BJ (cell line): ENCODE results near the gene P2RX7. TPM values are rescaled to one million over a fixed set of nuclear protein-coding genes. Genes with fewer than 3 reads are reported as not detected.

Experiments used
- CTCF ChIA-PET: fragments of 350-600 bp; formaldehyde crosslinking; extraction: SDS; loops from one replicate; lab custom pipeline; 2021; ENCODE audit warnings: antibody characterized with exemption, inconsistent platforms; lab: Yijun Ruan, JAX
- POLR2A ChIA-PET: fragments of 300-600 bp; sonication (Branson Sonifier 250); formaldehyde crosslinking; extraction: SDS; loops from one replicate; lab custom pipeline; 2021; ENCODE audit warnings: antibody characterized with exemption; lab: Charles Lee
- DNase-seq: peaks from one replicate; pipeline ENCODE4 v3.0.0-alpha.2; 2011; ENCODE audit warnings: low read depth
- H3K27me3 ChIP-seq: 2 replicates; pipeline ENCODE4 v1.6.0; 2011; ENCODE audit warnings: low read length; ENCODE audit not compliant: control insufficient read depth, insufficient read depth
- H3K36me3 ChIP-seq: 2 replicates; pipeline ENCODE4 v1.5.1; 2011; ENCODE audit warnings: low read length; ENCODE audit not compliant: control insufficient read depth, insufficient read depth
- H3K4me3 ChIP-seq: 2 replicates; pipeline ENCODE4 v1.5.1; 2011; ENCODE audit warnings: low read depth, mild to moderate bottlenecking, control low read depth, low read length
- polyA plus RNA-seq: library from polyadenylated mRNA; depleted of rRNA; stranded (reverse); fragments of >200 nt; gene quantifications from 2 replicates; pipeline ENCODE4 v1.2.3, GENCODE V29; 2011
- TF ChIP-seq, protein P1 (sequence below): IDR thresholded peaks from 2 replicates; pipeline ENCODE4 v1.5.1; 2011; ENCODE audit warnings: low read depth, mild to moderate bottlenecking, control low read depth, inconsistent platforms, low read length, moderate library complexity; ENCODE audit not compliant: insufficient read depth

Gene P2RX7
- polyA plus RNA-seq, 1 experiment = 0.20 TPM

DNA sequence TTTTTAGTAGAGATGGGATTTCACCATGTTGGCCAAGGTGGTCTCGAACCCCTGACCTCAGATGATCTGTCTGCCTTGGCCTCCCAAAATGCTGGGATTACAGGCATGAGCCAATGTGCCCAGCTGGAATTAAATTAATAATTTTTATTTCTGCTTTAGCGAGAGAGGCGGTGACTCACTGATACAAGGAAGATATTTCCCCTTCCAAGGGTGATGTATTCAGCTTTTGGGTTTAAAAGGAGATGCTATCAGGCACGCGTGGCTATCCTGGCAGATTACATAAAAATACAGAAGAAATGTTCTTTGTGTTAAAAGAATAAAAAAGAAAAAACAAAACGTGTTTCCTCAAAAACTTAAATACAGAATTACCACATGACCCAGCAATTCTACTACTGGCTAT is 12.4 kb upstream of the P2RX7 start:
- POLR2A ChIA-PET = no interaction called here
- CTCF ChIA-PET = interaction anchor here (0.6 kb wide), 1 partner anchor 114 kb away, joined by 3 read pairs; no protein-coding TSS in a partner anchor

DNA sequence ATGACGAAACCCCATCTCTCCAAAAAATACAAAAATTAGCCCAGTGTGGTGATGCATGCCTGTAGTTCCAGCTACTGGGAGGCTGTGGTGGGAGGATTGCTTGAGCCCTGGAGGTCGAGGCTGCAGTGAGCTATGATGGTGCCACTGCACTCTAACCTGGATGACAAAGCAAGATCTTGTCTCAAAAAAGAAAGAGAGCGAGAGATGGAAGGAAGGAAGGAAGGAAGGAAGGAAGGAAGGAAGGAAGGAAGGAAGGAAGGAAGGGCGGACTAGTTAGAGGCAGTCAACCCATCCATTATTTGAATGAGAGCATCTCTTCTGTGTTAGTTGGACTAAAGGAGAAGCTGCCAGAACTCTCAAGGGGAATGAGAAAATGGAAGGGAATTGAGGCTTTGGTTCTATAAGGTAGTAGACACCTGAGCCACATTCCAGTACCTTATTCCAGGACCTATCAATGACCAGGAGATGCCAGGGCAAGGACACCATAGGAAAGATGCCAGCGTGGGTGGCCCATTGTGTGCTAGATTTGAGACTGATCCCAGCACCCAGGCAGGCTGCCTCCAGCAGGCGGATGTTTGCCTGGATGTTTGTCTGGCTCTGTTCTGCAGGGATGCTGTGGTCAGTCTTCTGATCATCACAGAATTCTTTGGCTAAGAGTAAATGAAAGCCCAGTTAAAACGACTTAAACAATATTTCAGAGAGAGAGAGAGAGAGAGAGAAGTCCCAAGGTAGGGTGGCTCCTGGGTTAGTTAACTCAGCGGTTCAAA is 11.5 kb upstream of the P2RX7 start:
- TF ChIP-seq, protein P1, sequence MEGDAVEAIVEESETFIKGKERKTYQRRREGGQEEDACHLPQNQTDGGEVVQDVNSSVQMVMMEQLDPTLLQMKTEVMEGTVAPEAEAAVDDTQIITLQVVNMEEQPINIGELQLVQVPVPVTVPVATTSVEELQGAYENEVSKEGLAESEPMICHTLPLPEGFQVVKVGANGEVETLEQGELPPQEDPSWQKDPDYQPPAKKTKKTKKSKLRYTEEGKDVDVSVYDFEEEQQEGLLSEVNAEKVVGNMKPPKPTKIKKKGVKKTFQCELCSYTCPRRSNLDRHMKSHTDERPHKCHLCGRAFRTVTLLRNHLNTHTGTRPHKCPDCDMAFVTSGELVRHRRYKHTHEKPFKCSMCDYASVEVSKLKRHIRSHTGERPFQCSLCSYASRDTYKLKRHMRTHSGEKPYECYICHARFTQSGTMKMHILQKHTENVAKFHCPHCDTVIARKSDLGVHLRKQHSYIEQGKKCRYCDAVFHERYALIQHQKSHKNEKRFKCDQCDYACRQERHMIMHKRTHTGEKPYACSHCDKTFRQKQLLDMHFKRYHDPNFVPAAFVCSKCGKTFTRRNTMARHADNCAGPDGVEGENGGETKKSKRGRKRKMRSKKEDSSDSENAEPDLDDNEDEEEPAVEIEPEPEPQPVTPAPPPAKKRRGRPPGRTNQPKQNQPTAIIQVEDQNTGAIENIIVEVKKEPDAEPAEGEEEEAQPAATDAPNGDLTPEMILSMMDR = no peak
- Histone ChIP-seq H3K4me3 (no peak overlapping the region), H3K27me3 (peaks cover 6% of the 10 kb centered on the region), H3K36me3 (no peaks in the 10 kb centered on the region)
- POLR2A ChIA-PET = no interaction called here
- CTCF ChIA-PET = interaction anchor here (1.2 kb wide), 1 partner anchor 20 kb away, joined by 3 read pairs; no protein-coding TSS in a partner anchor
- DNase-seq = no peak

More for the DNA sequence above, 12.4 kb upstream of the P2RX7 start:
- no peak overlapping the region for H3K4me3 ChIP-seq
- DNase-seq = no peak
- TF ChIP-seq, protein P1 = no peak
- H3K36me3 ChIP-seq = no peaks in the 10 kb centered on the region
- peaks cover 6% of the 10 kb centered on the region for H3K27me3 ChIP-seq

- TF ChIP-seq, protein P1 = no peak
- POLR2A ChIA-PET = no interaction called here
- Histone ChIP-seq H3K36me3 (no peaks in the 10 kb centered on the region), H3K4me3 (no peak overlapping the region), H3K27me3 (peaks cover 8% of the 10 kb centered on the region)
- no peak for DNase-seq
- CTCF ChIA-PET = interaction anchor here (1.2 kb wide), 1 partner anchor 19 kb away, joined by 3 read pairs; no protein-coding TSS in a partner anchor
These were observed 10.9 kb upstream of the P2RX7 start for GRCh38 chr12:121121805-121122204.

DNA sequence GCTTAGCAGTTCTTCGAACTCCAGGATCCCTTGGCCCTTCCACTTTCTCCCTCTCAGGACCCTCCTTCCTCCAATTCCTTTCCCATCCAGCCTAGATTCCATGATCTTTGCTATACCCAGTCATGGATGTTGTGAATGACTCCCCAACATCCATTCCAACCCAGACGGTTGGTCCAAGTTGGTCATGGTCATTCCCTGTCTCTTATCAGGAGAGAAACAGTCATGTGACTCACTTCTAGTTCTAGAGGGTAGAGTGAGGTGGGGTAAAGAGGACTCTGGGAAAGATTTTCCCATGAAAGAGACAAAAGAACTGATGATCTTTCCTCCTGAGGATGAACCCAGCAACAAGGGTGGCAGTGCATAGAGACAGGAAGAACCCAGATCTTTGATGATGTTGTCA is 9.2 kb upstream of the P2RX7 start:
- no peak for DNase-seq
- ChIA-PET POLR2A (no interaction called here), CTCF (interaction anchor here (2.1 kb wide), 1 partner anchor 14 kb away, joined by 4 read pairs; no protein-coding TSS in a partner anchor)
- no peak overlapping the region for H3K4me3 ChIP-seq
- no peaks in the 10 kb centered on the region for H3K36me3 ChIP-seq
- H3K27me3 ChIP-seq = peaks cover 6% of the 10 kb centered on the region
- TF ChIP-seq, protein P1 = no peak

DNA sequence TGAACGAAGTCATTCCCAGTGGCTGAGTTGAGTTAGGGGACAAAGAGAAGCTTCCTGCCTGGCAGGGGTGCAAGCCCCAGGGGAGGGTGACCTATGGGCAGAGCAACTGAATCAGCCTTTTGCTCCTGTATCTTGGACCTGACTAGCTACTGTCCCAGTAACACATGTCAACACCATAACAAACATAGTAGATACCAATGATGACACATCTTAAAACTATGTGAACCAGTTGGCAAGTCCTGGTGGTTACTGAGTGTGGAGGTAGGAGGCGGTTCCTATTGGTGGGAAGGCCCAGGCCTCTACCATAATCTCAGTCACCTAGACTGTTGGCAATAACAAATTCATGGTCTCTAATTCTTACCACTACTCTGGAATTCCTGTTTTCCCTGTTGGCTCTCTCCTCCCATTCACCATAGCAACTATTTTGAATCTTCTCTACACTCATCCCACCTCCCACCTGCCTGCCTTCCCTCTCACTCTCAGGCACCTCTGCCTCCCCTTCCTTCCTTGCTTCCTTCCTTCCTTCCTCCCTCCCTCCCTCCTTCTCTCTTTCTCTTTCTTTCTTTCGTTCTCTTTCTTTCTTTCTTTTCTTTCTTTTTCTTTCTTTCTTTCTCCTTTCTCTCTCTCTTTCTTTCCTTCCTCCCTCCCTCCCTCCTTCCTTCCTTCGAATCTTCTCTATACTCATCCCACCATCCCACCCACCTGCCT is 8.1 kb upstream of the P2RX7 start:
- Histone ChIP-seq H3K36me3 (no peaks in the 10 kb centered on the region), H3K27me3 (peaks cover 2% of the 10 kb centered on the region), H3K4me3 (no peak overlapping the region)
- POLR2A ChIA-PET = no interaction called here
- TF ChIP-seq, protein P1 = no peak
- CTCF ChIA-PET = interaction anchor here (0.6 to 0.7 kb wide), 3 partner anchors 14 to 622 kb away, joined by 3 read pairs; no protein-coding TSS in a partner anchor
- DNase-seq = peak; percentile 51
